Upper lobe of left lung (tissue), 6 donors: Measurements from ENCODE around the gene POGZ. TPM values are rescaled to one million over a fixed set of nuclear protein-coding genes. Genes with fewer than 3 reads are reported as not detected.
A peak's percentile ranks its signal among the peaks of the same experiment; 100 is the strongest.

ENCODE experiments used
- ATAC-seq, 2 donors: fragments of 200-7000 bp; cut with Tn5 transposase; one replicate each; pipeline ENCODE4 v1.9.1; 2022; ENCODE audit warnings: mild to moderate bottlenecking in 2 of 2, moderate library complexity in 2 of 2; ENCODE audit not compliant: low FRiP score in 2 of 2
- DNase-seq, 2 donors: peaks; one replicate each; pipeline ENCODE4 v3.0.0-alpha.2; 2019 to 2020
- H3K27ac ChIP-seq, 4 donors: fragments of 200-600 bp; sonication (generic); one replicate each; pipeline ENCODE4 v1.5.1; 2016 to 2019
- H3K27me3 ChIP-seq, 4 donors: fragments of 200-600 bp; sonication (generic); one replicate each; pipeline ENCODE4 v1.5.1; 2017 to 2019
- H3K36me3 ChIP-seq, 4 donors: fragments of 200-600 bp; sonication (generic); one replicate each; pipeline ENCODE4 v1.5.1; 2016 to 2019
- H3K4me1 ChIP-seq, 4 donors: fragments of 200-600 bp; sonication (generic); one replicate each; pipeline ENCODE4 v1.5.1; 2018 to 2019
- H3K4me3 ChIP-seq, 4 donors: fragments of 200-600 bp; sonication (generic); one replicate each; pipeline ENCODE4 v1.5.1; 2017 to 2019; ENCODE audit warnings: mild to moderate bottlenecking in 2 of 4, moderate library complexity in 1 of 4
- H3K9me3 ChIP-seq, 4 donors: fragments of 200-600 bp; sonication (generic); one replicate each; pipeline ENCODE4 v1.5.1; 2018 to 2019
- EP300 ChIP-seq, 4 donors: sonication (generic); formaldehyde crosslinking; IDR thresholded peaks; one replicate each; pipeline ENCODE4 v1.5.1; 2017; ENCODE audit warnings: antibody characterized with exemption in 4 of 4, control low read depth in 2 of 4
- POLR2A ChIP-seq, 4 donors: fragments of 450-650 bp; IDR thresholded peaks; one replicate each; pipeline ENCODE4 v1.5.1; 2016 to 2017; ENCODE audit warnings: antibody characterized with exemption in 4 of 4, mild to moderate bottlenecking in 2 of 4
- POLR2AphosphoS5 ChIP-seq, 2 donors: sonication (generic); formaldehyde crosslinking; IDR thresholded peaks; one replicate each; pipeline ENCODE4 v1.5.1; 2017; ENCODE audit warnings: antibody characterized with exemption in 2 of 2
- WGBS, 2 donors: methylation state at CpG; one replicate each; pipeline ENCODE4 v1.1.5; 2017 to 2018; 5-methylcytosine and 5-hydroxymethylcytosine counted together
- total RNA-seq, 6 donors: library from RNA; depleted of rRNA in 4 of 6; stranded (reverse); fragments of >200 nt in 4 of 6; gene quantifications; one replicate each; pipeline versions ENCODE4 v1.1.0 to v1.2.1, GENCODE V29; 2016 to 2021
- TF ChIP-seq, protein P1 (sequence below), 6 experiments: fragments of 450-650 bp in 4 of 6; fragments of 200-600 bp in 2 of 6; sonication (generic) in 2 of 6; IDR thresholded peaks; one replicate each; pipeline ENCODE4 v1.5.1; 2016 to 2019; ENCODE audit warnings: antibody characterized with exemption in 6 of 6
- donor health status: DM: no; HTN: no; CAD: no; lungs with moderate emphysema.
- donor health status: DM: no; HTN: yes; CAD: no; lungs with severe emphysema.

Gene POGZ
- total RNA-seq, 6 donors from 2014 or later: 34.2 to 148 (median 67.9) TPM

DNA sequence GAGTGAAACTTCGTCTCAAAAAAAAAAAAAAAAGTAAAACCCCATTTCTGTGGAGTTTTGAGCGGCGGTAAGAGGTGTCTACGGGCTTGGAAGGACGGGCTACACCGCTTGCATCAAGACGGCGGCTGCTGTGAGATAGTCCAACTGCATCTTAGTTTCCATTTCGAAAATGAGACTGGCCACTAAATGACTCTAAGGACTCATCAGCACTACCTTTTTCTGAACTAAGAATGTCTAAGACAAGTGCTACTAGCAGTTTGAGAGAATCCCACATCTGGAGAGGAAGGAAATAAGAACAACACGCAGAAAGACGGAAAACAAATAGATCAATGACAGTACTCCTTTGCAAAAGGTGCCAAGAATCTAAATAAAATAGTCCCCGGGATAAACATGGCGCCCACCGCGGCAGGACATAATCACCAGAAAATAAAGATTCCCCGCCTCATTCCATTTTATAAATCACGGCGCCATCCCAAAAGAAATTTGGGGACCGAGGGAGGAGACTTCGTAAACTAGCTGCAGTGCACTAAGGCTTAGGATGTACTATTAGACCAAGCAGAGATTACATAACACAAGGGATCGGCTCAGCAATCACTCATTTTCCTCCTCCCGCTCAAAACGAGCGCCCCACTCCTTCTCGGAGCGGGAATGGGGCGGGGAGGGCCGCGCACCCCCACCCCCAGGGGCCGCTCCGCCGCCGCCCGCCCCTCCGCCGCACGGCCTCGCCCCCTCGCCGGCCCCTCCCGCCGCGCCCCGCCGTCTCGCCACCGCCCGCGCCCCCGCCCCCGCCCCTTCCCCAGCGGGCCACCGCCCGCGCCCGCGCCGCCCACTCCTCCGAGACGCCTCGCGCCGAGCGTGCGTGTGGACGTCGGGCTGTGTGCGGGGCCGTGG is 1.1 kb downstream of the POGZ start:
- Histone ChIP-seq H3K36me3 (peaks cover 0 to under 1% (median 0%) of the 10 kb centered on the region in 4 donors), H3K27me3 (no peaks in the 10 kb centered on the region), H3K4me3 (peak overlapping the region; percentile 30 to 74 (median 71)), H3K4me1 (peaks cover 9 to 40% (median 28%) of the 10 kb centered on the region in 4 donors), H3K27ac (peak overlapping the region; percentile 84 to 99 (median 88)), H3K9me3 (no peaks in the 10 kb centered on the region)
- TF ChIP-seq, protein P1, sequence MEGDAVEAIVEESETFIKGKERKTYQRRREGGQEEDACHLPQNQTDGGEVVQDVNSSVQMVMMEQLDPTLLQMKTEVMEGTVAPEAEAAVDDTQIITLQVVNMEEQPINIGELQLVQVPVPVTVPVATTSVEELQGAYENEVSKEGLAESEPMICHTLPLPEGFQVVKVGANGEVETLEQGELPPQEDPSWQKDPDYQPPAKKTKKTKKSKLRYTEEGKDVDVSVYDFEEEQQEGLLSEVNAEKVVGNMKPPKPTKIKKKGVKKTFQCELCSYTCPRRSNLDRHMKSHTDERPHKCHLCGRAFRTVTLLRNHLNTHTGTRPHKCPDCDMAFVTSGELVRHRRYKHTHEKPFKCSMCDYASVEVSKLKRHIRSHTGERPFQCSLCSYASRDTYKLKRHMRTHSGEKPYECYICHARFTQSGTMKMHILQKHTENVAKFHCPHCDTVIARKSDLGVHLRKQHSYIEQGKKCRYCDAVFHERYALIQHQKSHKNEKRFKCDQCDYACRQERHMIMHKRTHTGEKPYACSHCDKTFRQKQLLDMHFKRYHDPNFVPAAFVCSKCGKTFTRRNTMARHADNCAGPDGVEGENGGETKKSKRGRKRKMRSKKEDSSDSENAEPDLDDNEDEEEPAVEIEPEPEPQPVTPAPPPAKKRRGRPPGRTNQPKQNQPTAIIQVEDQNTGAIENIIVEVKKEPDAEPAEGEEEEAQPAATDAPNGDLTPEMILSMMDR (IDR thresholded peaks at IDR 0.05): no peak
- TF ChIP-seq POLR2AphosphoS5 (IDR thresholded peaks at IDR 0.05): peak; percentile 46 to 61
- TF ChIP-seq EP300 (IDR thresholded peaks at IDR 0.05): no peak
- peak in 2 of 4 donors; percentile 44 to 47 for TF ChIP-seq POLR2A (IDR thresholded peaks at IDR 0.05)
- peak; percentile 54 to 95 for DNase-seq
- WGBS, 2 donors: 1 to 2% methylated on average over 27 to 31 of the region's 69 CpGs
- ATAC-seq: peak; percentile 77 to 87

DNA sequence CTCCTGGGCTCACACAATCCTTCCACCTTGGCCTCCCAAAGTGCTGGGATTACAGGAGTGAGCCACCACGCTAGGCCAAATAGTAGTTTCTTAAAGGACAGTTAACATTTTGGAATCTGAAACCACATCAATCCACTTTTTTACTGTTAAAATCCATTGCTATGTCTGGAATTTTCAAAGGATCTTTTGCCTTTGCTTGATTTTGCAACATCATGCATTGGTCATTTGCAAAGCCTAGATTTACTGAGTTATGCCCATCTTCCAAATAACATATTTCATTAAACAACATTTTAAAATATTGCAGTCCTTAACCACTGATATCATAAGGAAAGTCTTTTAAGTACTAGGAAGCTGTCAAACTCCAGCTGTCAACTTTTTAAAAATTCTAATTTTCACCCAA is 3.3 kb downstream of the POGZ start:
- no peak overlapping the region for H3K4me3 ChIP-seq
- ATAC-seq (no peak), DNase-seq (no peak)
- peaks cover 9 to 40% (median 28%) of the 10 kb centered on the region in 4 donors for H3K4me1 ChIP-seq
- TF ChIP-seq POLR2AphosphoS5 (IDR thresholded peaks at IDR 0.05) (no peak), POLR2A (IDR thresholded peaks at IDR 0.05) (no peak), EP300 (IDR thresholded peaks at IDR 0.05) (no peak)
- TF ChIP-seq, protein P1 (IDR thresholded peaks at IDR 0.05): no peak
- 85 to 86% methylated on average over 1 of the region's 1 CpG for whole genome bisulfite sequencing, 2 donors
- no peaks in the 10 kb centered on the region for H3K27me3 ChIP-seq
- H3K27ac ChIP-seq: peak overlapping the region in 1 of 4 donors; percentile 85
- no peaks in the 10 kb centered on the region for H3K9me3 ChIP-seq
- H3K36me3 ChIP-seq: peaks cover 0 to 6% (median 0%) of the 10 kb centered on the region in 4 donors

DNA sequence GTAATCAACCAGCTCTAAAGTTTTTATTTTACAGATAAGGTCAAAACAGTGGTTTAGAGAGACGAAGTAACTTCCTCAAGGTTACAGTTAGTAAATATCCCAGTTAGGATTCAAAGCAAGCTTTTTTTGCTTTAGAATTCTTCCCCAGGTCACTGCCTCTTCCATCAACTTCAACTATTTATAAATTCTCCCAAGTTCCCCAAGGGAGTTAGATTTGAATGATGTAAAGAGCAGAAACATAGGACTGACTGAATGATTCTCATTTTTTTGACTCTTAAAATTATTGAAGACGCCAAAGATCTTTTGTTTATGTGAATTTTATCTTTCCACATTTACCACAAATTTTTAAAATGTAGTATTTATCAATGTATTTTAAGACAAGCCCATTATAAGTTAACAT is 4.1 kb downstream of the POGZ start:
- Histone ChIP-seq H3K27me3 (no peaks in the 10 kb centered on the region), H3K9me3 (no peaks in the 10 kb centered on the region), H3K27ac (no peak overlapping the region), H3K4me3 (no peak overlapping the region), H3K4me1 (peaks cover 9 to 40% (median 28%) of the 10 kb centered on the region in 4 donors), H3K36me3 (peaks cover 0 to 11% (median 0%) of the 10 kb centered on the region in 4 donors)
- no peak for DNase-seq
- no peak for ATAC-seq
- TF ChIP-seq POLR2AphosphoS5 (IDR thresholded peaks at IDR 0.05) (no peak), EP300 (IDR thresholded peaks at IDR 0.05) (no peak), POLR2A (IDR thresholded peaks at IDR 0.05) (no peak)
- TF ChIP-seq, protein P1 (IDR thresholded peaks at IDR 0.05): no peak
- 71 to 77% methylated on average over 2 of the region's 2 CpGs for WGBS, 2 donors

DNA sequence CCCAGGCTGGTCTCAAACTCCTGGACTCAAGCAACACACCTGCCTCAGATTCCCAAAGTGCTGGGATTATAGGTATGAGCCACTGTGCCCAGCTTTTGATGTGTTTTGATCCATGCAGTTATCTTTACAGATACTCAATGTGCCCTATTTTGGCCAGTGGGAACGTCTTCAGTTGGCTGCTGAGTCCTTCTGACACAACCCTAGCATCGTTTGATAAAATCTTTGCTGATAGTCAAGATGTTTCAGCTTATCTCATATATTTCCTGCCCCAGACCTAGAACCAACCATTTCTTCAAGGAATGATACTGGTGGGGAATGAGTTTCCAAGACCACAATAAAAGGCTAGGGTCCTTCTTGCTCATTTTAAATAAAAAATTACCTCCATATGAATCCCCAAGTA is 11.6 kb downstream of the POGZ start:
- Histone ChIP-seq H3K27ac (no peak overlapping the region), H3K9me3 (no peaks in the 10 kb centered on the region), H3K36me3 (peaks cover 0 to 11% (median 1%) of the 10 kb centered on the region in 4 donors), H3K4me3 (no peak overlapping the region), H3K27me3 (no peaks in the 10 kb centered on the region), H3K4me1 (peaks cover 17 to 24% (median 22%) of the 10 kb centered on the region in 4 donors)
- TF ChIP-seq POLR2A (IDR thresholded peaks at IDR 0.05) (no peak), POLR2AphosphoS5 (IDR thresholded peaks at IDR 0.05) (no peak), EP300 (IDR thresholded peaks at IDR 0.05) (no peak)
- TF ChIP-seq, protein P1 (IDR thresholded peaks at IDR 0.05): no peak
- no peak for DNase-seq
- WGBS, 2 donors: 49 to 50% methylated on average over 2 of the region's 2 CpGs
- ATAC-seq: no peak
